Measurements from ENCODE around the gene CEMIP.

The CEMIP gene

DNA sequence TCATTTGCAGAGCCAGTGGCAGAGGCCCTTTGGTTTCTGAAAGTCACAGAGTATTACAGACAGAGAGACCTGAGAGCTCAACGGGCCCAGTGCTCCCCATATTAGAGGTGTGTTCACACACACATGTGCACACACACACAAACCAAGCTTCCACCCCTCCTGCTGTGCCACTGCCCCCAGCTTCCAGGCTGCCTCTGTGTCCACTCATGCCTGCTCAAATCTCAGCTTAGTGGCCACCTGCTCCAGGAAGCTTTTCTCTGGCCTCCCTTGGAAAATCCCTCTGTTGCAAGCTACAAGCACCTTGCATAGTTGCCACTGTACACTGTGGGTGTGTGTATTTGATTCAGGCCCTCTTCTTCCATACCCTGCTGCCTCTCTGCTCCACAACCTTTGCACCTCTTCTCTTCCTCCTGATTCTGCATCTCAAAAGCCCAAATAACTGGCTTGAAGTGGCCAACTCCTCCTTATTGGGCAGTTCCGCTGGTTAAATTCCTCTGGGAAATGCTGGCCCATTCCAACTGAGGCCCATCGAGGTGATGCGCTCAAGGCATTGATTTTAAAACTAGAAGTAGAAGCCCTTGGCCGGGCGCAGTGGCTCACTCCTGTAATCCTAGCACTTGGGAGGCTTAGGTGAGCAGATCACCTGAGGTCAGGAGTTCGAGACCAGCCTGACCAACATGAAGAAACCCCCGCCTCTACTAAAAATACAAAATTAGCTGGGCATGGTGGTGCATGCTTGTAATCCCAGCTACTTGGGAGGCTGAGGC, 187.4 kb downstream of the CEMIP start:
- DNase-seq = no peak

DNA sequence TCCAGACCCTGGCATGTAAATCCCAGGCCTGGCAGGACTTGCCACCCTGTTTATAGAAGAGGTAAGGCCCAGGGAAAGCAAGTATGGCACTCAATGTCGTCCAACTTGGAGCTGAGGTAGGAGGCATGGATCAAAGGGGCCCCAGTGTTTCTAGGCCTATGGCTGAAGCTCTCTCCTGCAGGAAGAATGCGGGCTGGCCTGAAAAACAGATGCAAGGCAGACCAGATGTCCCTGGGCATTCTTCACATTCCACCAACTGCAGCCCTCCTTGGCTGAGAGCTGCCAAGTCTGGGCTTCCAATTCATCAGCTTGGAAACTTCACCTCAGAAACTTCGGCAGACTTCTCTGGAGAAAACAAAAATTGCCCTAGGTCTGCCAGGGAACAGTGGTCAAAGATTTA, 188.3 kb downstream of the CEMIP start:
- no peak for DNase-seq

DNA sequence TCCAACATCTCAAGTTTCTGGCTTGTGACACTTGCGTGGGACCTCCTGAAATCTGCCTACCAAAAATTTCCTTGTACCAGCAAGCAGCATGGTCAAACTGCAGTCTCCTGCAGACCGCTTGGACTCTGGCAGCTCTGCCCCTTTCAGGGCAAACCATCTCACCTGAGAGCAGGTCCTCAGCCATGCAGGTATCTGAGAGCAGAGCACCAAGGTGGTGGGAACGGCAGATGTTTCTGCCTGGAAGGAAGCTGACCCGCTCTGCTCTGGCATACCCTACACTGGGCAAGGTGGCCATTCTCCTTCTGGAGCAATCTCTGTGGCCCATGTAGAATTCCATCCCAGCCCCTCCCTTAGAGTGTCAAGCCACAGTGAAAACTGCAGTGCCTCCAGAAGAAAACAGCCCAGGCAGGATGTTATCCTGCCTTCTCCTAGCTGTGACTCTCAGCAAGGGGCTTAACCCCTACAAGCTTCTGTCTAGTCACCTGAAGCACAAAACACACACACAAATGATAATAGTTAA, 188.9 kb downstream of the CEMIP start:
- no peak for DNase-seq

DNA sequence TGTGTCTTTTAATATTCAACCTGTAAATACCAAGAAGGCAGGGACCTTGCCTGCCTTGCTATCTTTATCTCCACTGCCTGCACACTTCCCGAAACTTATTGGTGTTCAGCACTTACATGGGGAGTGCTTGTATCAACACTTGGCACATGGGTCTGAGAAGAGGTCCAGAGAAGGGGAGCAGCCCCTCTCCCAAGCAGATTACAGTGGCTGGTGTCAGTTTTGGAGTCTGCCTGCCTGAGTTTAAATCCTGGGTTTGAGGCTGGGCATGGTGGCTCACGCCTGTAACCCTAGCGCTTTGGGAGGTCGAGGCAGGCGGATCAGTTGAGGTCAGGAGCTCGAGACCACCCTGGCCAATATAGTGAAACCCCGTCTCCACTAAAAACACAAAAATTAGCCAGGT, 190.1 kb downstream of the CEMIP start:
- DNase-seq = no peak

DNA sequence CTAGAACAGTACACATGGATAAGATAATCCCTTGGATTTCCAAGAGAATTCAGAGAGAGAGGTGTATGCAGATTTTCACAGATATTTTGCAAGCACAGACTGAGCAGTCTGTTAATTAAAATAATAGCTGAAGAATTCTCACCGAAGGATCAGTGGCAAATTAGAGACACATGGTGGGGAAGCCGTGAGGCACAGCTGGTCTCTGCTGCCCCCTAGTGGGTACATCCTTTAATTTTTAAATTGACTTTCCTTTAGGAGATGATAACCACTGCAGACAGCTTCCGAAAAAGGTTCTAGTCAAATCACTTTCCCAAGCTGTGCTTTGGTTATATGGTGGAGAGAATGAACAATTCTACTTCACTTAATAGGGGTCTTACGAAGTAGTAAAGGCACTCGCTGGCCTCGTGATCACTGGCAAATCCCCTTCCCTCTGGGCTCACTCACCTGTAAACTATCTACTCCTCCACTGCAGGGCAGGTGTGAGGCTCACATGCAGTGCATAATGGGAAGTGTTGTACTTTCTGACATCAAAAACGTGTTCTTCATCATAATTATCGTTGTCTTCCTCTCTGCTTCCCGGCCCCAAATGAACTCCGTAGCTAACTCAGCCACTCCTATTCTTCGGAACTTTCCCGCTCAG, 191.0 kb downstream of the CEMIP start:
- peak; percentile 37 for DNase-seq

DNA sequence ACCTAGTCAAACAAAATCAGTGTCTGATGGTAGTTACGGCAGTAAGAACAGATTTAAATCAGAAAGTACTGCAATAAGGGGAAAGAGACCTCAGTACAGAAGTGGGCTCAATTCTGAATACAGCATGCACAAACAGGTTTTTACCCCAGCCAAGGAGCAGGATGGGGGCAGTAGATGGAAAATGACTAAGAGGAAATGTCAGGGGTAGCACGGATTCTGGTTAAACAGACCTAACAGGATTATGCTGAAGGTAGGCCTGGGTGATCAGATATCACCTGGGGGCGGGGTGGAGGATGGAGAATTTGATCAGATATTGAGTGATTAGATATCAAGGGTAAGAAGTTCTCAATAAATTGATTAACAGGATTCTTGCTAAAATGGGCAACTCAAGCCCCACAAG, 191.5 kb downstream of the CEMIP start:
- DNase-seq = no peak

DNA sequence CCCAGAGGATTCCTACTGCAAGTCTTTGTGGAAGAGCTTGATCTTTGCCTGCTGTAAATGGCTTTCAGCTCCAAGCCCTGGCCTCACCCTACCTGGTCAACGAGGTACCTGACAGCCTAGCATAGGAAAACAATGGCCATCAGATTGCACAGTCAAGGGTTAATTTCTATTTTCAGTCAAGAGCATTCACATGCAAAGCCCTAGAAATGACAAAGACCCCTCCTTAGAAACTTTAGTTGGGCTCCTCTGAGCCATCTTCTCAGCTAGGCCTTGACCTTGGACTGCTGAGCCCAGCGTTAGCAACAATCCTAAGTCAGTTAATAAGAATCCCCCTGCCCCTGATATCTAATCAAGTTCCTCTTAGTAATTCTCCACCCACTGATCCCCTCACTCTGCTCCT, 192.0 kb downstream of the CEMIP start:
- DNase-seq = no peak

DNA sequence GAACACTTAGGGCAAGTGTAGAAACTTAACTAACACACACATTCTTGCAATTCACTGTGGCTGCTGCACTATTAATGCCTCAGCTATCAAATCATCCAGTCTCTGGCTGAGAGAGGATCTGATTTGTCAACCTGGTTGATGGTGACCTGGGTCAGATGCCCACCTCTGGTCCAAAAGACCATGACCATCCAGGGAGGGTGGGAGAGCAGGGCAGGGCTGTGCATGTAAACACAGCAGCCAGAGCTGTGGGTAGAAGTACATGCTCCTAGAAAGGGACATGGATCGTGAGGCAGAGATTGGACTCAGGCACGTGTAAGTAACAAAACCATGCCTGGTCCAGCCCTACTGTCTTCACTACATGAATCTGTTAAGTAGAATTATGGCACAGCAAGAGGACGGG, 193.1 kb downstream of the CEMIP start:
- no peak for DNase-seq

DNA sequence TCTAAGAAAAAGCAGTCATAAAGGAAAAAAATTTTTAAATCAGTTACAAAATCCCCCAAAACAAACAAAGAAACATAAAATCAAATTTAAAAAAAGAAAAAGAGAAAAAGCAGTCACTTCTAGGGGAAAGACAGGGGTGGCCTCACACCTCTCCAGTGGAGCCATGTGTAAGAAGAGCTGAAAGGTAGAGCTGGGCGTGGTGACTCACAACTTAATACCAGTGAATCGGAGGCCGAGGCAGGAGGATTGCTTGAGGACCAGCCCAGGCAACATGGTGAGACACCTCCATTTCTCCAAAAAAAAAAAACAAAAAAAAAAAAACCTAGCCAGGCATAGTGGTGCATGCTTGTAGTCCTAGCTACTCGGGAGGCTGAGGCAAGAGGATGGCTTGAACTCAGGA, 195.7 kb downstream of the CEMIP start:
- DNase-seq = no peak

DNA sequence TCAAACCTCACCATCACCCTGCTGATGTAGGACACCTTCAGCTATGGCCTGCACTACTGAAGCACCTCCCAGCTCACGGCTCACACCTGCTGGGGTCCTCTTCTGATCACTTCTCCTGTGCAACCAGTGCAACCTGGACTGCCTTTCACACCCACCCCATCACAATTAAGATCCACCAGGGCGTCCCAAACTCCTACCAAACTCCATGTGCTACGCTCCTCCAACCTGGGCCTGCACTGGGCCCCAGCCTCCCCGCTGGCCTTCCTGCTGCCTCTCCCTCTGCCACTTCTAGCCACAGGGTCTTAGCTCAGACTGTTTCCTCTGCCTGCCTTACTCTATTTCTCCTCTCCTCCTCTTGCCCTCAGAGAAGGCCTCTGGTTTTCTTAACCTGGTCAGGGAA, 197.7 kb downstream of the CEMIP start:
- DNase-seq = no peak

DNA sequence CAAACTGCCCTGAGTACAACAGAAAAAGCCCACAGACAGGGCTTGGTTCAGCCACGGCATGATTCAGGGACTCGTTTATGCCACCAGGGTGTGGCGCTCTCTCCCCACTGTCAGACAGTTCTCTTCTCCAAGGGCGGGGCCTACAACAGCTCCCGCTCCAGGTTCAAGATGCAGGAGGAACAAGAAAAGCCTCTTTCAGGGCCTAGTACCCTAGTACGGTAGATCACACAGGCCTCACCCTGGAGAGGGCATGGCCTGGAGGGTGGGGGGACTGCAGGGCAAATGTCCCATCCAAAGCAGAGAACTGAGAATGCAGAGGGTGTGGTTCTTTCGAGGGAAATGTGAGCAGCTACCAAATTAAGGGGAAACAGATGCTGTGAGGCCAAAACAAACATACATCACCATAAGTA, 198.5 kb downstream of the CEMIP start:
- DNase-seq = peak; percentile 30

DNA sequence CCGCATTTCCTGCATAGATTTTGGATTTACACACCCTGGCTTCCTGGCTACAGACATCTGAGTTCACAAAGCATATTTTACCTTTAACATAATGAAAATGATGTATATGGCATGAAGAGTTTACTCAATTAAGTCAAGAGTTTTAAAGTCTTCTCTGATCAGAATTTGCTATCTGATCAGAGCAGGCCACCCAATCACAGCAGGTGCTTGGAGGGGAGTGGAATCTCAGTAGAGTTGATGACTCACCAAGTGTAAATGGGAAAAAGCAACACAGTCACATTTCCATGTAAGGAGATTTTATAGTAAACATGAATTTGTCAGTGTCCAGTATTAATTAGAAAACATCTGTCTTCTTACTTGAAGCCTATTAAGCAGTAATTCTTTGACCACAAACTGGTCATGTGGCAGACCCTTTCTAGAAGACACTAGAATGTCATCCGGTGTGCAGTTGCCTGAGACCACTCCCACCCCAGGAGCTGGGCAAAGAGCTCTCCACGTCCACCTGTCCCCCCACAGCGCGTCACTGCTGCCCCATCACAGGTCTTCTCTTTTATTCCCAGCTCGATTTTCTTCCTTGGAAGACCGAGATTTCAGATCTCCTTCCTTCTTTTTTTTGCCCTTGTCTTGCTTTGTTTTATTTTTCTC, 199.6 kb downstream of the CEMIP start:
- no peak for DNase-seq

DNA sequence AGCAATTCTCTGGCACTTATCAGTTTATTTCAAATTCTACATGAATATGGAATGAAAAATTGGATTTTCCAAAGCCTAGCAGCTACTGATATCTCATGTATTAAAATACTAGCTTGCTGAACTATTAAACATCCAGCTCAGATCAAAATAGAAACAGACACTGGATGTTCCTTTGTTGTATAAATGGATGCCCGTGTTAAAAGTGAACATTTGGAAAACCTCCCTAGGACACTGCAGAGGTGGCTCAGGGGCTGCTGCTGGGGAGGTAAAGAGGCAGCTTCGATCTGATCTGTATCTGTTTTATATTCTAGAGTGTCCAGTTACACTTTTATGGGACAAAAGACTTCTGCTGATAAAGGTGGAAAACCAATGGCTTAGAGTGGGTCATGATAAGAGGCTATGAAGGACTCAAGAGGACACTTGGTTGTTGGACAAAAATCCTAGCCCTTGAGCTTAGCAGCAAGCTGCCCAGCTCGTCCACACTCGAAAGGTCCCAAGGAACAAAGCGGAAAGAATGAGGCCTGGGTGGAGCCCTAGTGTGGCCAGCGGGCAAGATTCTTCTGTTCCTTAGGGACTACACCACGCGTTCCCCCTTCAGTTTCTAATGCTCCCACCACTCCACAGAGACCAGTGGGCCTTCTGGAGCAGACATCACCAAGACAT, 200.5 kb downstream of the CEMIP start:
- no peak for DNase-seq

DNA sequence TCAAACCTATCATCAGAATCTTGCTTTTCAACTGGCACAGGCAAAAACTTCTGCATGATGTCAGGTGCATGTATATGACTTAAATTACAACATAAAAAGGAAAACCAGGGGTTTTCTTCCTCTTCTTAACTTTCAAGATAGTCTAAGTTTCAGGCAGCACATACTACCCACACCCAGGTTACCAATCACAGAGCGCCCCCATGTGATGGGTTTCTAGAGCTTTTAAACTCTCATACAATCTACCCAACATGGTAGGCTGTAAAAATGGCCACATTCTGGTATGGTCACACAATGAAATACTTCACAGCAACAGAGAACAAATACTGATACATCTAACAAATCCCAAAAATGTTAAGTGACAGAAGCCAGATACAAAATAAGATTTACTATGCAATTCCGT, 203.0 kb downstream of the CEMIP start:
- no peak for DNase-seq

DNA sequence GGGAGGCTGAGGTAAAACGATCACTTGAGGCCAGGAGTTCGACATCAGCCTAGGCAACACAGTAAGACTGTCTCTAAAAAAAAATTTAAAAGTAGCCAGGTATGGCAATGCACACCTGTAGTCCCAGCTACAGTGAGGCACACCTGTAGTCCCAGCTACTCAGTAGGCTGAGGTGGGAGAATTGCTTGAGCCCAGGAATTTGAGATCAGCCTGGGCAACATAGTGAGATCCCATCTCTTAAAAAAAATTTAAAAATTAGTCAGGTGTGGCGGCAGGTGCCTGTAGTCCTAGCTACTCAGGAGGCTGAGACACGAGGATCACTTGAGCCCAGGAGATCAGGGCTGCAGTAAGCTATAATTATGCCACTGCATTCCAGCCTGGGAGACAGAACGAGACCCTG, 203.7 kb downstream of the CEMIP start:
- DNase-seq = no peak

DNA sequence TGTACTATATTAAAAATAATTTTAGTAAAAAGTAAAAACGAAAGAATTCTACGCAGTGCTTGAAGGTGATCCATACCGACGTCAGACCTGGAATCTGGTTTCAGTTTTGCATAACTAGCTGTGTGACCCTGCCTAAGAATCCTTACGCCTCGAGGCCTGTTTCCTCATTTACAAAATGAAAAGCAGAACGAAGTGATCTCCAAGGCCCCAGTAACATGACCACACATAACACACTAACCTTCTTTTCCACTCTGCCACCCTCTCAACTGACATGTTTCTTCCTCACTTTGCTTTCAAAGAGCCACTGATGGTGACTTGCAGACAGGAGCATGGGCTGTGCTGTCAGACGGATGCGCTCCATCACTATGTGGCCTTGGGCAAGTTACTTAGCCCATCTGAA, 205.7 kb downstream of the CEMIP start:
- no peak for DNase-seq

DNA sequence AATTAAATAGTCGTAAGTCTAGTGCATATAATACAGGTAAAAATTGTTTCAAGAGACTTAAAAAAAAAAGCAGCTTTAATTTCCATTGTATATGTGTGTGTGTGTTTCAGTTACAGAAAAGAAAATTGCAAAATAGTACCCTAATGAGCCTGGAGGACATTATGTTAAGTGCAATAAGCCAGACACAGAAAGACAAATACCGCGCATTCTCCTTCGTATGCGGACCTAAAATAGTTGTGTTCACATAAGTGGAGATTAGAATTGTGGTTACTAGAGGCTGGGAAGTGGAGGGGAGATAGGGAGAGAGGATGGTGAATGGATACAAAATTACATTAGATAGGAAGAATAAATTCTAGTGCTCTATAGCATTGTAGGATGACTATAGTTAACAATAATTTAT, 206.8 kb downstream of the CEMIP start:
- no peak for DNase-seq

DNA sequence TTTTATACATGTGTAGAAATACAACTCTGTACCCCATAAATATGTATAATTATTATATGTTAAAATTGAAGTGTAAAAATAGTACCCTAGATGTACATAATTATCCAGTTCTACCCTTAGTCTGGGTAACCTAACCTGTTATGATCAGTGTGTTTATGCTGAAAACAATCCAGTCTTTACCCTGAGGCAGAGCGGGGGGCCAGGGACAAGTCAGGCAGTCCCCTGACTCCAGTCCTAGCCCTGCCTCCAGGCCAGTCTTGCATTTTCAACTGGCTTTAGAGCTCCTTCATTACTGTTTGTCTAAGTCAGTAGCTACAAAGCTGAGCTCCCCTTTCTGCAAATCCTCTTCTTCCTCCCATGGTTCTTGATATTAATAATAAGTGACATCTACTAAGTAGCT, 207.3 kb downstream of the CEMIP start:
- DNase-seq = no peak

DNA sequence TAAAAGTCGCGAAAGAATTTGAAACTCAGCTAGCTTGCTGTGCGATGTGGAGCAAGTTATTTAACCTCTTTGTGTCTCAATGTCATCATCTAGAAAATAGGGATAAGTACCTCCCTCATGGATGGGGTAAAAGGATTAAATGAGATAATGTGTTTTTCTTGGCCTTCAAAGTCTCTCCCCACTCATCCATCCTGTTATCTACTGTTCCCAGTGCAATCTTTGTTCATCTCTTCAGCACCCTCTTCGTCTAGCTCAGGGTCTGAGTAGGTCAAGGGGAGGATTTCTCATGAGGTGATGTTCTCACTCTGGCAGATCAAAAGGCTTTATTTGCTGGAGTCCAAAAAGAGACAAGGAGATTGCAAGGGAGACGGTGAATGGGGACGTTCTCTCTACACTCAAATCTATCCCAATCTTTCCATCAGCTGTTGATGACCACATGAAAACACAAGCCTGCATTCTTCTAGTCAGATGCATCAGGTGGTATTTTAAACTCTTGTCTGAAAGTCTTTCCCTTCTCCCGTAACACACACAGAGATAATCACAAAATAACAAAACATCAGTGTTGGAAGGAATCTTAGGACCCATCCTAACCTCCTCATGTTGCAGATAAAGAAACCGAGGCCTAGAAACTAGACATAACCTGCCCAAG, 209.1 kb downstream of the CEMIP start:
- DNase-seq = no peak

DNA sequence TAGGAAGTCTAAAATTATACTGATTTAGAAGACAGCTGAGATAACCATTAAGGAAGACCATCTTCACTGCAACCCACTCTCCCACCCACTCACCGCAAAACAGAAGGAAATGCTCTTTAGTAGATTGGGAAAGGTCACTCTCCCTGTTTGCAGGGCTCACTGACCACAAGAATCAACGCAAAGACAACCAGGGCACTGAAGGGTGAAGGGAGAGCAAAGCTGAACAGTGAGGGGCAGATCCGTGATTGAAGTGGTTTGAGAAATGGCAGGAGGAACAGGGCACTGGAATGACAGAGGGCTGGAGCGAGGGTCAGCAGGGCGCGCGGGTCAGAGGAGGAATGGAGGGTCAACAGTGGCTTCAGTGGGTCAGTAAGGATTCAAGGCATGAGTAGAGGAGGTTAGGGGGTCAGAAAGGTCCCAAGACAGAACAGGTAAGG, 209.9 kb downstream of the CEMIP start:
- DNase-seq = no peak

DNA sequence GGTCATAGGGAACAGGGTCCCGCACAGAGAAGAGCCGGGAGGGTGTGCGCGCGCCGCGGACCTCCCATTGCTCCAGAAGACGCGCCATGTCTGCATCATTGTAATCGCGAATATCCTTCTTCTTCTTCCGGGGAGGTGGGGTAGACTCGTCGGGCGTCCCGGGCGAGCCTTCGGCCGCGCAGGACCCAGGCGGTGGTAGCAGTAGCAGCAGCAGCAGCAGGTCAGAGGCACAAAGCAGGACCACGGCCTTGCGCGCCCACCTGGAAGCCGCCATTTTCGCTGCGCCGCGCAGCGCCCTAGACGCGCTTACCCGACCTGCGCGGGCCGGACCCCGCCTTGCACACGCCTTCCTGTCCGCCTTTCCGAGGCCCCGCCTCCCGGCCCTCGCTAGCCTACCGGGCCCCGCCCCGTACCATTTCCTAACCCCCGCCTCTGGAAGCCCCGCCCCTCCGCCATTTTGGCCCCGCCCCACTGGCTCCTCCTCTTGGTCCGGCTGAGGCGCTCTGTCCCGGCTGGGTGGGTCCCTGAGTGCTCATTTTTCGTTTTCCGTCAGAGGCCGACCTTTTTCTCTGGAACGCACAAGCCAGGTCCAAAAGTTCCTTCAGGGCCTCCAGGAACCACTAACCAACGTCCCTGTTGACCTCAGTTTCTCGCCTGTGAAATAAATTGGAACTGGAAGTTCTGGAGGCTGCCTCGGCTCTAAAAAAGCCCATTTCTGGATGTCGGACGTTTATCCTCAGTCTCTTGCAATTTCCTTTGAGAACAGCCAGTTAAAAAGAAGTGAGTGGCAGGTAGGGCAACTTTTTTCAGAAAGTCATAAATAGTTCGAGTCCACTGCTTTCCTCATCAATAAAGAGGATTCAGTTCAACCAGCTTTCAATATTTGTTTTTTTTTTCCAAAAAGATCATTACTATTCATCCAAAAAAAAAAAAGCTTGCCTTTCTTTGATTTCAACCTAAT, 210.6 kb downstream of the CEMIP start, which contains the start of gene MESD:
MESD (minus strand) TSS at position 302 of the 961 bp plus-strand sequence; CDS start at position 274, 28 bp downstream.
- peak; percentile 61 for DNase-seq

DNA sequence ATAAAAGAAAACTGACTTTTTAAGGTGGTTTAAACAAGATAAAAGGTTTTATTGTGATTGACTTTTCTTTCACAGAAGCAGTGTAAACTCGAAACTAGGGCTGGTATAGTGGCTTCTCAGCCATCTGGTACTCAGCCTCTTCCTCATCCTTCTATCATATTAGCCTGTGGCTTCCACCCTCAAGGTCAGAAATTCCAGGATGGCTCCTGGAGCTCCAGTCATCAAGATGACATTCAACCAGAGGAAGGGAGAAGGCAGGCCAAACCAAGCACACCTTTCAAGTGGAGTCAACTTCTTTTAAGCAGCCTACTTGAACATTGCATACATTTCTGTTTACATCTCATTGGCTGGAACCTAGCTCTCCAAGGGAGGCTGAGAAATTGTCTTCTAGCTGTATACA, 211.8 kb downstream of the CEMIP start:
- DNase-seq = no peak

Data from NCI-H2081 treated with DMSO at 0.1 percent for 48 hours (cell line).